Epithelial cell of proximal tubule (primary cell): Measurements from ENCODE around the gene TENM4. TPM values are rescaled to one million over a fixed set of nuclear protein-coding genes. Genes with fewer than 3 reads are reported as not detected.
"Not testable (repeated sequence)": the region's sequence is repeated elsewhere in the genome, so short reads cannot be mapped to it uniquely, and the experiment has no call there.

Experiments used
- DNase-seq: peaks from one replicate; pipeline ENCODE4 v3.0.0-alpha.2; 2011; ENCODE audit warnings: low read depth
- H3K4me3 ChIP-seq: 2 replicates; pipeline ENCODE4 v1.5.1; 2011; ENCODE audit warnings: low read depth, mild to moderate bottlenecking, low read length
- total RNA-seq: library from RNA; depleted of rRNA; stranded (reverse); fragments of >200 nt; gene quantifications from 2 replicates; pipeline ENCODE4 v1.2.3, GENCODE V29; 2015
- TF ChIP-seq, protein P1 (sequence below): conservative IDR thresholded peaks from 2 replicates; pipeline ENCODE4 v1.5.1; 2012; ENCODE audit warnings: low read depth, mild to moderate bottlenecking, low read length

The TENM4 gene
- total RNA-seq, 1 donor from 2014 or later, result 22.2 TPM

DNA sequence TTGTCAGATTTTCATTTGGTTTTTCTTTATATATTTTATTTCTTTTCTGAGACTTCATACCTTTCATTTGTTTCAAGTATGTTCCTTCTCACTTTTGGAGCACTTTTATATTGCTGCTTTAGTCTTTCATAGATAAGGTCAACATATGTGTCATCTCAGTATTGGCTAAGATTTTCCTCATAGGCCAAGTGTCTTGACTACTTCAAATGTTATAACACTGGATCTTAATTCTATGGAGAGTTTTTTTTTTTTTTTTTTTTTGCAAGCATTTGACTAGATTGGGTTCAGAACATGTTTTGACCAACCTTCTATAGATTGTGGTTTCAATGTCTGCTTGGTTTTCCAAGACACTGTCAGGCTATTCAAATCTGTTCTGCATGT is 797.2 kb downstream of the TENM4 start:
- TF ChIP-seq, protein P1, sequence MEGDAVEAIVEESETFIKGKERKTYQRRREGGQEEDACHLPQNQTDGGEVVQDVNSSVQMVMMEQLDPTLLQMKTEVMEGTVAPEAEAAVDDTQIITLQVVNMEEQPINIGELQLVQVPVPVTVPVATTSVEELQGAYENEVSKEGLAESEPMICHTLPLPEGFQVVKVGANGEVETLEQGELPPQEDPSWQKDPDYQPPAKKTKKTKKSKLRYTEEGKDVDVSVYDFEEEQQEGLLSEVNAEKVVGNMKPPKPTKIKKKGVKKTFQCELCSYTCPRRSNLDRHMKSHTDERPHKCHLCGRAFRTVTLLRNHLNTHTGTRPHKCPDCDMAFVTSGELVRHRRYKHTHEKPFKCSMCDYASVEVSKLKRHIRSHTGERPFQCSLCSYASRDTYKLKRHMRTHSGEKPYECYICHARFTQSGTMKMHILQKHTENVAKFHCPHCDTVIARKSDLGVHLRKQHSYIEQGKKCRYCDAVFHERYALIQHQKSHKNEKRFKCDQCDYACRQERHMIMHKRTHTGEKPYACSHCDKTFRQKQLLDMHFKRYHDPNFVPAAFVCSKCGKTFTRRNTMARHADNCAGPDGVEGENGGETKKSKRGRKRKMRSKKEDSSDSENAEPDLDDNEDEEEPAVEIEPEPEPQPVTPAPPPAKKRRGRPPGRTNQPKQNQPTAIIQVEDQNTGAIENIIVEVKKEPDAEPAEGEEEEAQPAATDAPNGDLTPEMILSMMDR, result no peak
- no peak for DNase-seq
- H3K4me3 ChIP-seq, result no peak overlapping the region

DNA sequence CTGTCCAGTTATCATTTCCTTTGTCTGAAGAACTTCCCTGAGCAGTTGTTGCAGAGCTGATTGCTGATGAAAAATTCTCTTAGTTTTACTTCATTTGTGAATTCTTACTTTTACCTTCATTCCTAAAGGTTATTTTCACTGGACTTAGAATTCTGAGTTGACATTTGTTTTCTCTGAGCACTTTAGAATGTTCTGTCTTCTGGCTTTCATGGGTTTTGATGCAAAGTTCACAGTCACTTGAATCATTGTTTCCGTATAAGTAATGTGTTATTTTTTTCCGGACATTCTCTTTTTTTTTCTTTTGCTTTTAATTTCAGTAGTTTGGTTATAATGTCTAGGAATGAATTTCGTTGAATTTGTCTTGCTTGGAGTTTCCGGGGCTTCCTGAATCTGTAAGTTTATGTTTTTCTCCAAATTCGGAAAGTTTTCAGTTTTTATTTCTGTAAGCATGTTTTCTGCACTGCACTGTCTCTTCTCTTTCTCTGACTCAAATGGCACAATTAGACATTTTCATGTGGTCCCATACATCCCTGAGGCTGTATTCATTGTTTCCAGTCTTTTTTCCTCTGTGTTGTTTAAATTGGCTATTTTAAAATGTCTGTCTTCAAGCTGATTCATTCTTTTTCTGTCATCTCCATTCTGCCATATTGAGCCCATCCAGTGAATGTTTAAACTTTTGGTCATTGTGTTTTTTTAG is 797.7 kb downstream of the TENM4 start:
- TF ChIP-seq, protein P1, result no peak
- H3K4me3 ChIP-seq, result no peak overlapping the region
- no peak for DNase-seq

DNA sequence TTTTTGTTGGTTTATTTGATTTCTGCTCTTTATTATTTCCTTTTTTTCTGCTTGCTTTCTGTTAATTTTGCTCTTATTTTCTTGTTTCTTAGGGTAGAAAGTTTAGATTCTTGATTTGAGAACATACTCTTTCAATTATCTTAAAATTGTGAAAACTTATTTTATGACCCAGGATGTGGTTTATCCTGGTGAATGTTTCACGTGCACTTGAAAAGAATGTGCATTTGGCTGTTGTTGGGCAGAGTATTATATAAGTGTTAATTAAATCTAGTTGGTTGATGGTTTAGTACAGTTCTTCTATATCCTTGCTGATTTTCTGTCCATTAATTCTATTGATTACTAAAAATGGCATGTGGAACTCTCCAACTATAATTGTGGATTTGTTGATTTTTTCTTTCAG is 799.3 kb downstream of the TENM4 start:
- H3K4me3 ChIP-seq, result no peak overlapping the region
- TF ChIP-seq, protein P1, result no peak
- no peak for DNase-seq

DNA sequence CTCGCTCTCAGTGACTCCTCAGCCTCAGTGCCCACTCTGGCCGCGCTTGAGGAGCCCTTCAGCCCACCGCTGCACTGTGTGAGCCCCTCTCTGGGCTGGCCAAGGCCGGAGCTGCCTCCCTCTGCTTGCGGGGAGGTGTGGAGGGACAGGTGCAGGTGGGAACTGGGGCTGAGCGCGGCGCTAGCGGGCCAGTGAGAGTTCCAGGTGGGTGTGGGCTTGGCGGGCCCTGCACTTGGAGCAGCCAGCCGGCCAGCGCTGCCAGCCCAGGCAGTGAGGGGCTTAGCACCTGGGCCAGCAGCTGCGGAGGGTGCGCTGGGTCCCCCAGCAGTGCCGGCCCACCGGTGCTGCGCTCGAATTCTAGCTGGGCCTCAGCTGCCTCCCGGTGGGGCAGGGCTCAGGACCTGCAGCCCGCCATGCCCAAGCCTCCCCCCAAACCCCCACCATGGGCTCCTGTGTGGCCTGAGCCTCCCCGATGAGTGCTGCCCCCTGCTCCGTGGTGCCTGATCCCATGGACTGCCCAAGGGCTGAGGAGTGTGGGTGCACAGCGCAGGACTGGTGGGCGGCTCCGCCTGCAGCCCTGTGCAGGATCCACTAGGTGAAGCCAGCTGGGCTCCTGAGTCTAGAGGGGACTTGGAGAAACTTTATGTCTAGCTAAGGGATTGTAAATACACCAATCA is 802.0 kb downstream of the TENM4 start:
- TF ChIP-seq, protein P1, result no peak
- DNase-seq, result no peak

DNA sequence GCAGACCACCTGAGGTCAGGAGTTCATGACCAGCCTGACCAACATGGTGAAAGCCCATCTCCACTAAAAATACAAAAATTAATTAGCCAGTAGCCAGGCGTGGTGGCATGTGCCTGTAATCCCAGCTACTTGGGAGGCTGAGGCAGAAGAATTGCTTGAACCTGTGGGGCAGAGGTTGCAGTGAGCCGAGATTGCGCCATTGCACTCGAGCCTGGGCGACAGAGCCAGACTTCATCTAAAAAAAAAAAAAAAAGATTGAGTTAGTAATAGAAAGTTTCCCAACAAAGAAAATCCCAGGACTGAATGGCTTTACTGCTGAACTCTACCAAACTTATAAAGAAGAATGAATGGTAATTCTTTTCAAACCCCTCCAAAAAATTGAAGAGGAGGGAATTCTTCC is 803.3 kb downstream of the TENM4 start:
- not testable (repeated sequence) for H3K4me3 ChIP-seq, DNase-seq

More for the DNA sequence above, 802.0 kb downstream of the TENM4 start:
- H3K4me3 ChIP-seq, result no peak overlapping the region

DNA sequence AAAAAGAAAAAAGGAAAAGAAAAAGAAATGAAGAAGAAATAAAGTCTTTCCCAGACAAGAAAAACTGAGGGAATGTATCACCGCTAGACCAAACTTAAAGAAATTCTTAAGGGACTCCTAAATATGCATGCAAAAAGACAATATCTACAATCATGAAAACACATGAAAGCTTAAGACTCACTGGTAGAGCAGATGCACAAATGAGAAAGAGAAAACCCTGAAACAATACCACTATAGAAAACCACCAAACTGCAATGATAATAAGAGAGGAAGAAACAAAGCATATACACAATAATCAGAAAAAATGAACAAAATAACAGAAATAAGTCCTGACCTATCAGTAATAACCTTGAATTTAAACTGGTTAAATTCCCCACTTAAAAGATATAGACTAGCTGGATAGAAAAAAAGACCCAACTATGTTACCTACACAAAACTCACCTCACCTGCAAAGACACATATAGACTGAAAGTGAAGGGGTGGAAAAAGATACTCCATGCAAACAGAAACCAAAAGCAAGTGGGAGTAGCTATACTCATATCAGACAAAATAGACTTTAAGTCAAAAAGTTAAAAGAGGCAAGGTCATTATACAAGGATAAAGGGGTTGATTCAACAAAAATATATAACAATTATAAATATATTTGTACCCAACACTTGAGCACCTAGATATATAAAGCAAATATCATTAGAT is 804.9 kb downstream of the TENM4 start:
- TF ChIP-seq, protein P1, result no peak
- DNase-seq, result no peak
- no peak overlapping the region for H3K4me3 ChIP-seq

DNA sequence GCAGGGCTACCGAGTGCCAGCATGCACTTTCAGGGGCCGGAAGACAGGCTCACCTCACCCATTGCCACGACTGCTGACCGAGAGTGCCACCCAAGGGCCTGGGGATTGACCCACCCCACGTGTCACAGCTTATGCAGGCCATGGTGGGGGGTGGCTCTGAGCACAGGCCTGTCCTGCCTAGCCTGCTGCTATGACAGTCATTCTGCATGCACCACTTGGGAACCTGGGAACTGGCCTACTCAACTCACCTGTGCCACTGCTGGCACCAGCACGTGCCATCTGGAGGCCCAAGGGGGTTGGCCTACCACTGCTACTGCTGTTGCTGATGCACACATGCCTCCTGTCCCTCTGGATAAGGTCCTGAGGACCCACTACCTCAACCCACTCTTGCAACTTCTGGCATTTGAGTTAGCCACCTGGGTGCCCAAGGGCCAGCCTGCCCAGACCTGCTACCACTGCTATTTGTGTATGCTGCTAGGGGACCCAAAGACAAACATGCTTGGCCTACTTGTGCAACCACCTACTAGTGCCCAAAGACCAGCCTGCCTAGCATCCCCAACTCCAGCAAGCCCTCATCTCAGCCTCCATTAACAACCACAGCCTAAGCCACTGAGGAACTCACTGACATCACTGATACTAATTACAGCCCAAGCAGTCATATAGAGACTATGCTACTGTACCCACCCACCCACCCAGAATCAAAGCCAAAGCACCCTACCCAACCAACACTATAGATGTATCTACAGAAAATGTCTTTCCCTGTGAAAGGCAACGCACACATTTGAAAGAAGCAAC is 807.1 kb downstream of the TENM4 start:
- H3K4me3 ChIP-seq, result no peak overlapping the region
- no peak for DNase-seq
- TF ChIP-seq, protein P1, result no peak
